BLaER1 (cell line): ENCODE measurements around the gene EDIL3.

Source experiments
- H3K27ac ChIP-seq: shearing (Covaris generic); formaldehyde crosslinking; 2 replicates; pipeline ENCODE4 v1.8.1; 2022
- H3K27me3 ChIP-seq: shearing (Covaris generic); formaldehyde crosslinking; 2 replicates; pipeline ENCODE4 v1.8.1; 2022
- H3K36me3 ChIP-seq: shearing (Covaris generic); formaldehyde crosslinking; 2 replicates; pipeline ENCODE4 v1.8.1; 2022
- H3K4me1 ChIP-seq: shearing (Covaris generic); formaldehyde crosslinking; 2 replicates; pipeline ENCODE4 v1.8.1; 2022
- H3K4me2 ChIP-seq: shearing (Covaris generic); formaldehyde crosslinking; 2 replicates; pipeline ENCODE4 v1.8.1; 2022
- H3K4me3 ChIP-seq: shearing (Covaris generic); formaldehyde crosslinking; 2 replicates; pipeline ENCODE4 v1.8.1; 2022
- H3K9ac ChIP-seq: shearing (Covaris generic); formaldehyde crosslinking; 2 replicates; pipeline ENCODE4 v1.8.1; 2022
- H3K9me3 ChIP-seq: shearing (Covaris generic); formaldehyde crosslinking; 2 replicates; pipeline ENCODE4 v1.8.1; 2022
- H4K20me1 ChIP-seq: shearing (Covaris generic); formaldehyde crosslinking; 2 replicates; pipeline ENCODE4 v1.8.1; 2022
- Cebpa-rat ChIP-seq: shearing (Covaris generic); IDR thresholded peaks from 2 replicates; pipeline ENCODE4 v1.8.1; 2022

Gene EDIL3

GRCh38 chr5:83913593-83913992 is 471.1 kb downstream of the EDIL3 start:
- Histone ChIP-seq H3K4me3 (no peak overlapping the region), H3K27ac (no peak overlapping the region), H4K20me1 (no peaks in the 10 kb centered on the region), H3K9me3 (no peaks in the 10 kb centered on the region), H3K27me3 (no peaks in the 10 kb centered on the region), H3K4me1 (peaks cover 6% of the 10 kb centered on the region; the same call in 1 of the 2 replicates), H3K9ac (no peak overlapping the region), H3K36me3 (no peaks in the 10 kb centered on the region), H3K4me2 (no peak overlapping the region)
- no peak for TF ChIP-seq Cebpa-rat

GRCh38 chr5:83911367-83911919 is 473.2 kb downstream of the EDIL3 start:
- TF ChIP-seq Cebpa-rat, result no peak
- no peaks in the 10 kb centered on the region for H3K9me3 ChIP-seq

DNA sequence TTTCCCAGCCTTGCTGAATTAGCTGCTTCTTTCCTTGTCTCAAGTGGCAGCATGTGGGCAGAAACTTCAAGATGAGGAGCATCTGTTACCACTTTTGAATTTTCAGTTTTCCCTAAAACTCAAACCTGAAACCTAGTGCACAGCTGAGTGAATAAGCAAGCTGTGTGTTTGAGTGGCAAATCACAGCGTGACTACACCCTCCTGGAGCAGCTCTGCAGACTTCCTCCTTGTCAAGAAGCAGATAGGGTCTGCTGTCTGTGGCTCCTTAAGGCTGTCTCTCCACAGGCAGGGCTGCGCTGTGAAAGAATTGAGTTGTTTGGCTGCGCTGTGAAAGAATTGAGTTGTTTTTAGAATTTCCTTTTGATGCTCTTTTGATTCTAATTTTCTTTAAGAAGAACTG is 484.4 kb downstream of the EDIL3 start:
- H3K4me2 ChIP-seq, result no peak overlapping the region
- no peak for TF ChIP-seq Cebpa-rat
- H3K9me3 ChIP-seq, result no peaks in the 10 kb centered on the region
- no peaks in the 10 kb centered on the region for H3K27me3 ChIP-seq
- no peaks in the 10 kb centered on the region for H3K4me1 ChIP-seq
- no peaks in the 10 kb centered on the region for H4K20me1 ChIP-seq
- no peak overlapping the region for H3K4me3 ChIP-seq
- no peak overlapping the region for H3K27ac ChIP-seq
- no peaks in the 10 kb centered on the region for H3K36me3 ChIP-seq
- H3K9ac ChIP-seq, result no peak overlapping the region

More at GRCh38 chr5:83911367-83911919, 473.2 kb downstream of the EDIL3 start:
- Histone ChIP-seq H3K4me2 (no peak overlapping the region), H3K27me3 (no peaks in the 10 kb centered on the region), H3K4me3 (no peak overlapping the region), H4K20me1 (no peaks in the 10 kb centered on the region), H3K36me3 (no peaks in the 10 kb centered on the region), H3K9ac (no peak overlapping the region), H3K4me1 (no peaks in the 10 kb centered on the region), H3K27ac (no peak overlapping the region)

DNA sequence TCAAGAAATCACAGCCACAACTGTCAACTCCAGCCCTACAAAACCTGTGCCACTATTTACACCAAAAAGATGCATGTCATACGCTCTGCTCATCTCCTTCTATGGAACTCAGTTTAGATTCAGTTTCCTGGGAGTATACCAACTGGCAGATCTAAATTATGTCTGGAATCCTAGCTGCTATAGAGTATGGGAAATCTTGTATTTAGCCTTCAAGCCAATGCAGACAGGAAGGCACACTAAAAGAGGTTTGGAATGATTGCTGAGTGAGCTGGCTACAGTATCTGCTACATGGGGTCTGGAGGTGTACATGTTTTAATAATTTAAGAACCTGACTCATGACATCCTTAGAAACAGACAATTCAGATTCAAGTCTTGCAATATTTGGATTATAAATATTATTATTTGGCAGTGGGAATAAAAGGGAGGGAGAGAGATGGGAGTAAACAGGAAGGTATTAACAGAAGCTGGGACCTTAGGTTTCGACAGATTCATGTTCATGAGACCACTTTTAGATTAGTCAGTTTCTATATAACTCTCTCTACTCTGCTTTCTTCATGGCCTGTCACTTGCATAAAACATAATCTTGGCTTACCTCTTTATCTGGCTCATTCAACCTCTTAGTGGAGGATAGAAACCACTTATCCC is 485.2 kb downstream of the EDIL3 start:
- Histone ChIP-seq H3K4me2 (no peak overlapping the region), H3K4me3 (no peak overlapping the region), H3K4me1 (no peaks in the 10 kb centered on the region), H3K27ac (no peak overlapping the region), H3K27me3 (no peaks in the 10 kb centered on the region), H3K9me3 (no peaks in the 10 kb centered on the region), H4K20me1 (no peaks in the 10 kb centered on the region), H3K36me3 (no peaks in the 10 kb centered on the region), H3K9ac (no peak overlapping the region)
- TF ChIP-seq Cebpa-rat, result no peak

GRCh38 chr5:83895860-83896259 is 488.8 kb downstream of the EDIL3 start:
- H3K4me1 ChIP-seq, result no peaks in the 10 kb centered on the region
- H4K20me1 ChIP-seq, result no peaks in the 10 kb centered on the region
- no peaks in the 10 kb centered on the region for H3K9me3 ChIP-seq
- H3K9ac ChIP-seq, result no peak overlapping the region
- H3K27ac ChIP-seq, result no peak overlapping the region
- H3K4me2 ChIP-seq, result no peak overlapping the region
- H3K4me3 ChIP-seq, result no peak overlapping the region
- H3K36me3 ChIP-seq, result no peaks in the 10 kb centered on the region
- no peak for TF ChIP-seq Cebpa-rat
- H3K27me3 ChIP-seq, result no peaks in the 10 kb centered on the region

DNA sequence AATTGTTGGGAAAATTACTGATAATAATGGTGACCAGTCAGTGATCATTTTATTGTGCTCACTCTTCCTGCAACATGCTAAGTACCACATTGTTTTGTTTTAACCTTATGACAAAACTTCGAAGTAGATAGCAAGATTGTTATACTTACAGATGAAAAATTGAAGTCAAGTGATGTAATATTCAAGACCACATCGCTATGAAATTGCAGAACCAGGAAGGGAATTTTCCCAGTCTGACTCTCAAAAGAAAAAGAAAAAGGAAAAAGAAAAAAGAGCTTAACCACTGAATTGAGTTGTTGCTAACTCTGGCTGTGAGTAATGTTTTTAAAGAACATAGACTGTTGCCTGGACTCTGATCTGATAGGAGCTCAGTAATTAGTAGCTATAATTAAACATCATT is 493.4 kb downstream of the EDIL3 start:
- Histone ChIP-seq H3K4me1 (no peaks in the 10 kb centered on the region), H3K36me3 (no peaks in the 10 kb centered on the region), H3K4me3 (no peak overlapping the region), H3K9me3 (no peaks in the 10 kb centered on the region), H4K20me1 (no peaks in the 10 kb centered on the region), H3K27me3 (no peaks in the 10 kb centered on the region), H3K9ac (no peak overlapping the region), H3K4me2 (no peak overlapping the region), H3K27ac (no peak overlapping the region)
- no peak for TF ChIP-seq Cebpa-rat
